Measurements from ENCODE around the gene CCL4. TPM values are rescaled to one million over a fixed set of nuclear protein-coding genes. Genes with fewer than 3 reads are reported as not detected.
A peak's percentile ranks its signal among the peaks of the same experiment; 100 is the strongest.

CCL4 gene
- total RNA-seq, 1 donor, result not detected

- TF ChIP-seq CTCF (IDR thresholded peaks at IDR 0.05; ENCODE audit: insufficient read depth, low read length), result no peak
- no peak overlapping the region for H3K4me3 ChIP-seq (ENCODE audit: low read depth, low read length)
- DNase-seq (ENCODE audit: low read depth), result no peak
Observed at GRCh38 chr17:36151891-36152638, 48.4 kb downstream of the CCL4 start.

- no peak overlapping the region for H3K4me3 ChIP-seq (ENCODE audit: low read depth, low read length)
- TF ChIP-seq CTCF (IDR thresholded peaks at IDR 0.05; ENCODE audit: insufficient read depth, low read length), result peak; percentile 22
- peak; percentile 43 for DNase-seq (ENCODE audit: low read depth)
Observed at GRCh38 chr17:36152639-36153120, 49.1 kb downstream of the CCL4 start.

GRCh38 chr17:36153895-36154610, 50.4 kb downstream of the CCL4 start:
- no peak for TF ChIP-seq CTCF (IDR thresholded peaks at IDR 0.05; ENCODE audit: insufficient read depth, low read length)
- no peak overlapping the region for H3K4me3 ChIP-seq (ENCODE audit: low read depth, low read length)
- DNase-seq (ENCODE audit: low read depth), result no peak

Small RNA genes within 50 kb of the gene (small RNA-seq; reads per million reads assigned to genes)
- not detected for gene RN7SL301P

Other genes starting within 250 kb of the CCL4 start
- gene HEATR9, start 234.9 kb upstream of the CCL4 start, total RNA-seq (ENCODE audit: low replicate concordance), result 0.09 TPM in 1 of 2 replicates, not detected in the other
- gene CCL5, start 223.5 kb upstream of the CCL4 start, total RNA-seq (ENCODE audit: low replicate concordance), result not detected in 2 replicates
- 0.45 TPM in 1 of 2 replicates, not detected in the other for gene RDM1, start 173.1 kb upstream of the CCL4 start, total RNA-seq (ENCODE audit: low replicate concordance)
- not detected in 2 replicates for gene LYZL6, start 160.1 kb upstream of the CCL4 start, total RNA-seq (ENCODE audit: low replicate concordance)
- gene CCL16, start 122.3 kb upstream of the CCL4 start, total RNA-seq (ENCODE audit: low replicate concordance), result not detected in 2 replicates
- gene CCL14, start 117.1 kb upstream of the CCL4 start, total RNA-seq (ENCODE audit: low replicate concordance), result not detected in 2 replicates
- gene CCL15, start 102.3 kb upstream of the CCL4 start, total RNA-seq (ENCODE audit: low replicate concordance), result not detected in 2 replicates
- gene CCL23, start 85.9 kb upstream of the CCL4 start, total RNA-seq (ENCODE audit: low replicate concordance), result not detected in 2 replicates
- gene CCL18, start 39.6 kb upstream of the CCL4 start, total RNA-seq (ENCODE audit: low replicate concordance), result not detected in 2 replicates
- gene CCL3, start 13.7 kb upstream of the CCL4 start, total RNA-seq (ENCODE audit: low replicate concordance), result 0.18 TPM in 1 of 2 replicates, not detected in the other
- 0.36 and 3.5 TPM in 2 replicates for gene TBC1D3B, start 72.8 kb downstream of the CCL4 start, total RNA-seq (ENCODE audit: low replicate concordance)
- not detected in 2 replicates for gene CCL3L1, start 92.9 kb downstream of the CCL4 start, total RNA-seq (ENCODE audit: low replicate concordance)
- not detected in 2 replicates for gene CCL4L2, start 107.2 kb downstream of the CCL4 start, total RNA-seq (ENCODE audit: low replicate concordance)
- gene TBC1D3I, start 160.7 kb downstream of the CCL4 start, total RNA-seq (ENCODE audit: low replicate concordance), result 0.09 TPM in 1 of 2 replicates, not detected in the other
- gene TBC1D3G, start 220.1 kb downstream of the CCL4 start, total RNA-seq (ENCODE audit: low replicate concordance), result not detected in 2 replicates